Stomach (tissue), 4 donors: ENCODE measurements around the gene KCNH6.

Experiments used
- POLR2A ChIP-seq, 4 donors: fragments of 450-650 bp; IDR thresholded peaks; one replicate each; pipeline ENCODE4 v1.6.1; 2016; ENCODE audit warnings: antibody characterized with exemption in 4 of 4, control low read depth in 2 of 4, mild to moderate bottlenecking in 1 of 4, moderate library complexity in 1 of 4
- TF ChIP-seq, protein P1 (sequence below), 7 experiments: fragments of 450-650 bp in 4 of 7; fragments of 200-600 bp in 3 of 7; sonication (generic) in 3 of 7; IDR thresholded peaks; one replicate each; pipeline ENCODE4 v1.5.1; 2016 to 2019; ENCODE audit warnings: antibody characterized with exemption in 7 of 7, control low read depth in 2 of 7, mild to moderate bottlenecking in 1 of 7

DNA sequence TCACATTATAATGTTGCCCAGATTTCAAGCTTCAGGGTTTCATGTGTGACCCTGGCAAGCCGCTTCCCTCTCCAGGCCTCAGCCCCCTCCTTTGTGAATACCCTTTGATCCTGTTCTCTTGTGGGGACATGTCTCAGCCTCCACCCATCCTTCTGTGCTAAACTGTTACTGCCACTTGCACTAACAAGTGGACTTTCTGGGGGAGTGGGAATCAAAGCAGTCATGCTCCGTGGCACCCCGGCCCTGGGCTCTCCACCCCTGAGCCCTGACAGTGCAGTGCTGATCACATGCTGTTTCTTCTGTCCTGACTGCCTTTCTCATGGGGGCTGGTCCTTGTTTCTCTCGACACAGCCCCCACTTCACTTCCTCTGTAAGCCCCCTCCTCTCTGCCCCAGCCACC lies 17.4 kb downstream of the KCNH6 start:
- TF ChIP-seq, protein P1, sequence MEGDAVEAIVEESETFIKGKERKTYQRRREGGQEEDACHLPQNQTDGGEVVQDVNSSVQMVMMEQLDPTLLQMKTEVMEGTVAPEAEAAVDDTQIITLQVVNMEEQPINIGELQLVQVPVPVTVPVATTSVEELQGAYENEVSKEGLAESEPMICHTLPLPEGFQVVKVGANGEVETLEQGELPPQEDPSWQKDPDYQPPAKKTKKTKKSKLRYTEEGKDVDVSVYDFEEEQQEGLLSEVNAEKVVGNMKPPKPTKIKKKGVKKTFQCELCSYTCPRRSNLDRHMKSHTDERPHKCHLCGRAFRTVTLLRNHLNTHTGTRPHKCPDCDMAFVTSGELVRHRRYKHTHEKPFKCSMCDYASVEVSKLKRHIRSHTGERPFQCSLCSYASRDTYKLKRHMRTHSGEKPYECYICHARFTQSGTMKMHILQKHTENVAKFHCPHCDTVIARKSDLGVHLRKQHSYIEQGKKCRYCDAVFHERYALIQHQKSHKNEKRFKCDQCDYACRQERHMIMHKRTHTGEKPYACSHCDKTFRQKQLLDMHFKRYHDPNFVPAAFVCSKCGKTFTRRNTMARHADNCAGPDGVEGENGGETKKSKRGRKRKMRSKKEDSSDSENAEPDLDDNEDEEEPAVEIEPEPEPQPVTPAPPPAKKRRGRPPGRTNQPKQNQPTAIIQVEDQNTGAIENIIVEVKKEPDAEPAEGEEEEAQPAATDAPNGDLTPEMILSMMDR (IDR thresholded peaks at IDR 0.05): no peak
- TF ChIP-seq POLR2A (IDR thresholded peaks at IDR 0.05): no peak
